Type B pancreatic cell (in vitro differentiated cells): Measurements from ENCODE around the gene TAP2. TPM values are rescaled to one million over a fixed set of nuclear protein-coding genes. Genes with fewer than 3 reads are reported as not detected.

Experiments used
- DNase-seq: peaks from one replicate; pipeline ENCODE4 v3.0.0; 2021; ENCODE audit warnings: mixed read lengths; ENCODE audit not compliant: unreplicated experiment; ENCODE audit errors: extremely low spot score
- H3K27ac Mint-ChIP-seq: 2 replicates; pipeline ENCODE4 v1.8.0; 2021; ENCODE audit warnings: mild to moderate bottlenecking, mixed read lengths
- H3K27me3 Mint-ChIP-seq: 2 replicates; pipeline ENCODE4 v1.8.0; 2021; ENCODE audit warnings: mixed read lengths
- H3K36me3 Mint-ChIP-seq: 2 replicates; pipeline ENCODE4 v1.8.0; 2021; ENCODE audit warnings: mixed read lengths
- H3K4me1 Mint-ChIP-seq: one replicate; pipeline ENCODE4 v1.8.0; 2021; ENCODE audit warnings: mixed read lengths; ENCODE audit not compliant: unreplicated experiment
- H3K4me3 Mint-ChIP-seq: 2 replicates; pipeline ENCODE4 v1.8.0; 2021; ENCODE audit warnings: mild to moderate bottlenecking, mixed read lengths
- H3K9me3 Mint-ChIP-seq: 2 replicates; pipeline ENCODE4 v1.8.0; 2021; ENCODE audit warnings: mixed read lengths
- long read RNA-seq: library from polyadenylated mRNA; unstranded; transcript quantifications from one replicate; pipeline ENCODE4 v2.0.0, GENCODE V29; 2020
- total RNA-seq: library from RNA; stranded (reverse); gene quantifications from 2 replicates; pipeline ENCODE4 v1.2.1, GENCODE V29; 2021; ENCODE audit warnings: low replicate concordance
- TF ChIP-seq, protein P1 (sequence below): fragments of 200-600 bp; sonication (generic); conservative IDR thresholded peaks from 2 replicates; pipeline ENCODE4 v1.5.0; 2021; ENCODE audit warnings: antibody characterized with exemption, mild to moderate bottlenecking

TAP2 gene
- 22.0 and 49.7 TPM in 2 replicates for total RNA-seq
- long read RNA-seq, full-length matches to known transcripts: 1 of 7 reads
- long read RNA-seq, partial matches to known transcripts: 0 of 7 reads
- long read RNA-seq, other reads (novel, unspliced or antisense): 6 of 7 reads

- TF ChIP-seq, protein P1, sequence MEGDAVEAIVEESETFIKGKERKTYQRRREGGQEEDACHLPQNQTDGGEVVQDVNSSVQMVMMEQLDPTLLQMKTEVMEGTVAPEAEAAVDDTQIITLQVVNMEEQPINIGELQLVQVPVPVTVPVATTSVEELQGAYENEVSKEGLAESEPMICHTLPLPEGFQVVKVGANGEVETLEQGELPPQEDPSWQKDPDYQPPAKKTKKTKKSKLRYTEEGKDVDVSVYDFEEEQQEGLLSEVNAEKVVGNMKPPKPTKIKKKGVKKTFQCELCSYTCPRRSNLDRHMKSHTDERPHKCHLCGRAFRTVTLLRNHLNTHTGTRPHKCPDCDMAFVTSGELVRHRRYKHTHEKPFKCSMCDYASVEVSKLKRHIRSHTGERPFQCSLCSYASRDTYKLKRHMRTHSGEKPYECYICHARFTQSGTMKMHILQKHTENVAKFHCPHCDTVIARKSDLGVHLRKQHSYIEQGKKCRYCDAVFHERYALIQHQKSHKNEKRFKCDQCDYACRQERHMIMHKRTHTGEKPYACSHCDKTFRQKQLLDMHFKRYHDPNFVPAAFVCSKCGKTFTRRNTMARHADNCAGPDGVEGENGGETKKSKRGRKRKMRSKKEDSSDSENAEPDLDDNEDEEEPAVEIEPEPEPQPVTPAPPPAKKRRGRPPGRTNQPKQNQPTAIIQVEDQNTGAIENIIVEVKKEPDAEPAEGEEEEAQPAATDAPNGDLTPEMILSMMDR: peak; percentile 96
- H3K4me3 Mint-ChIP-seq: peak within 1 kb of the TSS; percentile 94
- H3K9me3 Mint-ChIP-seq: no peaks in the 10 kb centered on the region
- H3K4me1 Mint-ChIP-seq: no peaks in the 10 kb centered on the region
- H3K36me3 Mint-ChIP-seq: peaks cover 9% of the 10 kb centered on the region
- H3K27ac Mint-ChIP-seq: peak within 1 kb of the TSS; percentile 88
- DNase-seq: peak; percentile 98
- H3K27me3 Mint-ChIP-seq: peaks cover 33% of the 10 kb centered on the region
Measured at GRCh38 chr6:32838114-32838958, at the start of gene TAP2. Gene TAP2, minus strand, starts transcription at chr6:32838739. Its CDS starts 506 bp downstream, at chr6:32838233.

- H3K36me3 Mint-ChIP-seq: no peaks in the 10 kb centered on the region
- no peaks in the 10 kb centered on the region for H3K4me1 Mint-ChIP-seq
- H3K4me3 Mint-ChIP-seq: no peak overlapping the region
- H3K27ac Mint-ChIP-seq: no peak overlapping the region
- peaks cover 48% of the 10 kb centered on the region for H3K27me3 Mint-ChIP-seq
- TF ChIP-seq, protein P1: no peak
- H3K9me3 Mint-ChIP-seq: no peaks in the 10 kb centered on the region
- DNase-seq: no peak
Measured at GRCh38 chr6:32887616-32888015, 49.1 kb upstream of the TAP2 start.

GRCh38 chr6:32886681-32887383, 48.3 kb upstream of the TAP2 start:
- Mint-ChIP-seq H3K27me3 (peaks cover 51% of the 10 kb centered on the region), H3K27ac (no peak overlapping the region), H3K4me1 (no peaks in the 10 kb centered on the region), H3K9me3 (no peaks in the 10 kb centered on the region), H3K36me3 (no peaks in the 10 kb centered on the region), H3K4me3 (no peak overlapping the region)
- TF ChIP-seq, protein P1: no peak
- no peak for DNase-seq

DNA sequence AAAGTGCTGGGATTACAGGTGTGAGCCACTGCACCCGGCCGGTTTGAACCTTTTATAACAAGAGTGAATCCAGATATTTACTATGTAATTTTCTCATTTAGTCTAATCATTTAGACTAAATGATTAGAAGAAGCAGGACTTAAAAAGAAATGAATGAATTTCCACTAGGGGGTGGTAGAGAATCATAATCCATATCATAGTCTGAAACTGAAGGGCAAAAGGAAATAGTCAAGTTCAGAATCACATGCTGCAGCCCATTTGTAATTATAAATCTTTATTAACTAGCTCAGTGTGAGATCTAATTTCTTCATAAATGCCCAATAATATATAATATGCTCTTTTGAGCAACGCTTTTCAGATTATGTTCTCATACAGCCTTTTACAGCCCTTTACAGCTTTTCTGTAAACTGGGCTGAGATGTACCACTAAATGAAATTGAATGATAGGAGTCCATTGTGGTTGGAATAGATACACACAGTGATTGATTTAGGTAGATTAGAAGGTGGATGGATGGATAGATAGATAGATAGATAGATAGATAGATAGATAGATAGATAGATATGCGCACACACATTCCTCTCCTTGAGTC, 47.3 kb upstream of the TAP2 start:
- TF ChIP-seq, protein P1: peak; percentile 79
- H3K27me3 Mint-ChIP-seq: peaks cover 54% of the 10 kb centered on the region
- H3K27ac Mint-ChIP-seq: no peak overlapping the region
- H3K4me3 Mint-ChIP-seq: no peak overlapping the region
- H3K4me1 Mint-ChIP-seq: no peaks in the 10 kb centered on the region
- H3K9me3 Mint-ChIP-seq: no peaks in the 10 kb centered on the region
- DNase-seq: no peak
- H3K36me3 Mint-ChIP-seq: no peaks in the 10 kb centered on the region

DNA sequence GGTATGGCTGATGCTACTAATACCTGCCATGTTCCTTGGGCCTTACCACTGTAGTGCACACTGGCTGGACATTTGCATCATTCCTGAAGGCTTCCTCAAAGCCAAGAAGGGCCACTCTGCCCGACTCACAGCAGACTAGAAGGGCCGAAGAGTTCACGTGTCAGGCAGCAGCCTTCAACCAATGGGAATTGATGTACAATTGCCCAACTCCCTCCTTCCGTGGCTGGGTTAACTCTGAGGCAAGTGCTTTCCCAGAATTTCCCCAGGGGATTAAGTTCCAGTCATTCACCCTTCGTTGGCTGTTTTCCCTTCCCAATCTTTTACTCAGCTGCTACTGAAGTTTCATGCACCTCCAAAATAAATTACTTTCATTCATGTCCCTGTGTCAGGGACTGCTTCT, 45.2 kb upstream of the TAP2 start:
- no peak overlapping the region for H3K4me3 Mint-ChIP-seq
- no peak for DNase-seq
- H3K4me1 Mint-ChIP-seq: no peaks in the 10 kb centered on the region
- no peak overlapping the region for H3K27ac Mint-ChIP-seq
- peaks cover 52% of the 10 kb centered on the region for H3K27me3 Mint-ChIP-seq
- TF ChIP-seq, protein P1: no peak
- no peaks in the 10 kb centered on the region for H3K9me3 Mint-ChIP-seq
- no peaks in the 10 kb centered on the region for H3K36me3 Mint-ChIP-seq
